DND-41 (cell line): ENCODE data around the gene LPIN1.
"Not testable (repeated sequence)": the region's sequence is repeated elsewhere in the genome, so short reads cannot be mapped to it uniquely, and the experiment has no call there.

Source experiments
- ATAC-seq: fragments of 200-7000 bp; cut with Tn5 transposase; 3 replicates; pipeline ENCODE4 v1.9.1; 2021; ENCODE audit warnings: low read depth; ENCODE audit not compliant: insufficient read depth
- DNase-seq: peaks from one replicate; pipeline ENCODE4 v3.0.0-alpha.2; 2020
- H2AFZ ChIP-seq: 2 replicates; pipeline ENCODE4 v1.6.0; 2012; ENCODE audit warnings: low read depth, low read length
- H3K27ac ChIP-seq: 2 replicates; pipeline ENCODE4 v1.5.1; 2012; ENCODE audit warnings: low read length, inconsistent platforms
- H3K27me3 ChIP-seq: fragments of 200-600 bp; sonication (generic); 2 replicates; pipeline ENCODE4 v1.6.0; 2012; ENCODE audit warnings: low read length, mild to moderate bottlenecking, inconsistent platforms; ENCODE audit not compliant: insufficient read depth, poor library complexity
- H3K36me3 ChIP-seq: 2 replicates; pipeline ENCODE4 v1.5.1; 2012; ENCODE audit warnings: low read length, inconsistent platforms; ENCODE audit not compliant: insufficient read depth
- H3K4me1 ChIP-seq: 2 replicates; pipeline ENCODE4 v1.5.1; 2012; ENCODE audit warnings: mild to moderate bottlenecking, low read length; ENCODE audit not compliant: insufficient read depth
- H3K4me2 ChIP-seq: 2 replicates; pipeline ENCODE4 v1.6.0; 2012; ENCODE audit warnings: mild to moderate bottlenecking, moderate library complexity, low read length, inconsistent platforms; ENCODE audit not compliant: insufficient read depth
- H3K4me3 ChIP-seq, 2 experiments: fragments of 200-600 bp in 1 of 2; shearing (Covaris generic) in 1 of 2; 2 replicates each; pipeline ENCODE4 v1.5.1; 2012 to 2016; ENCODE audit warnings: inconsistent platforms in 2 of 2, low read length in 2 of 2, mild to moderate bottlenecking in 2 of 2, low read depth in 1 of 2, moderate library complexity in 1 of 2
- H3K79me2 ChIP-seq: 2 replicates; pipeline ENCODE4 v1.6.0; 2012; ENCODE audit warnings: low read length, inconsistent platforms; ENCODE audit not compliant: insufficient read depth
- H3K9ac ChIP-seq: 2 replicates; pipeline ENCODE4 v1.6.0; 2012; ENCODE audit warnings: low read depth, mild to moderate bottlenecking, inconsistent platforms, low read length, moderate library complexity
- H3K9me3 ChIP-seq: 2 replicates; pipeline ENCODE4 v1.5.1; 2012; ENCODE audit warnings: low read length, moderate library complexity, mild to moderate bottlenecking, inconsistent platforms; ENCODE audit not compliant: insufficient read depth, severe bottlenecking
- H4K20me1 ChIP-seq: 2 replicates; pipeline ENCODE4 v1.6.0; 2012; ENCODE audit warnings: low read length; ENCODE audit not compliant: insufficient read depth
- EZH2 ChIP-seq: IDR thresholded peaks from 3 replicates; pipeline ENCODE4 v1.6.1; 2012; ENCODE audit warnings: borderline replicate concordance, low read depth, mild to moderate bottlenecking, moderate library complexity, low read length, inconsistent platforms; ENCODE audit not compliant: severe bottlenecking
- TF ChIP-seq, protein P1 (sequence below): IDR thresholded peaks from 2 replicates; pipeline ENCODE4 v1.5.1; 2012; ENCODE audit warnings: borderline replicate concordance, low read length, moderate library complexity, mild to moderate bottlenecking; ENCODE audit not compliant: poor library complexity, severe bottlenecking; ENCODE audit errors: extremely low read depth

LPIN1 gene

DNA sequence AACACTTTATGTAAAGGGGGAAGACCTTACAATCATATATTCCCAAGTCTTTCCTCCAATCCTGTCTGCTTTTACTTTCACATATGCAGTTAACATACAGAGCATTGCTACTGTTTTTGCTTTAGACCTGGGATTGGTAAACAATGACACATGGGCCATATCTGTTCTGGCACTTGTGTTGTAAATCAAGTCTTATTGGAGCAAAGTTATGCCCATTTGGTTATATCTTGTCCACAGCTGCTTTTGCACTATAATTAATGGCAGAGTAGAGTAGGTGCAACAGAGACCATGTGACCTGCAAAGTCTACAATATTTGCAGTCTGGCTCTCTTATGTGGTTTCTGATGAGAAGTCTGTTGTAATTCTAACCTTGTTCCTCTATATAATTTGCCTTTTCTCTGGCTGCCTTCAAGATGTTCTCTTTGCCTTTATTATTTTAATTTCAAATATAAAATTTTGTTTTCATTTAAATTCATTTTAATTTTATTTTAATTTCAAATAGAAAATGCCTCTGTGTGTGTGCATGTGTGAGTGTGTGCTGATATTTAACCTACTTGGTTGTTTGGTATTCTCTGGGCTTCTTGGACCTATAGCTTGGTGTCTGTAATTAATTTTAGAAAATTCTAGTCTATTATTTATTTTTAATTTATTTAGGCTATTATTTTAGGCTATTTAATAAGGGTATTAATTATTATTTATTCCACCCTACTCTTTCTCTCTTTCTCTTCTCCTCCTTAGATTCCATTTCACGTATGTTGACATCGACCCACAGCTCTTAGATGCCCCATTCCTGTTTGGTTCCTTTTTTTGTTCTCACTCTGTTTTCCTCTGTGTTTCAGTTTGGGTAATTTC lies 16.8 kb upstream of the LPIN1 start:
- Histone ChIP-seq H3K4me3 (no peak overlapping the region), H3K4me2 (no peak overlapping the region), H3K9ac (no peak overlapping the region), H3K9me3 (no peaks in the 10 kb centered on the region), H2AFZ (no peak overlapping the region), H4K20me1 (no peaks in the 10 kb centered on the region), H3K27ac (no peak overlapping the region), H3K79me2 (no peaks in the 10 kb centered on the region), H3K4me1 (peaks cover 3% of the 10 kb centered on the region; the same call in 1 of the 2 replicates), H3K27me3 (no peaks in the 10 kb centered on the region), H3K36me3 (no peaks in the 10 kb centered on the region)
- TF ChIP-seq, protein P1, sequence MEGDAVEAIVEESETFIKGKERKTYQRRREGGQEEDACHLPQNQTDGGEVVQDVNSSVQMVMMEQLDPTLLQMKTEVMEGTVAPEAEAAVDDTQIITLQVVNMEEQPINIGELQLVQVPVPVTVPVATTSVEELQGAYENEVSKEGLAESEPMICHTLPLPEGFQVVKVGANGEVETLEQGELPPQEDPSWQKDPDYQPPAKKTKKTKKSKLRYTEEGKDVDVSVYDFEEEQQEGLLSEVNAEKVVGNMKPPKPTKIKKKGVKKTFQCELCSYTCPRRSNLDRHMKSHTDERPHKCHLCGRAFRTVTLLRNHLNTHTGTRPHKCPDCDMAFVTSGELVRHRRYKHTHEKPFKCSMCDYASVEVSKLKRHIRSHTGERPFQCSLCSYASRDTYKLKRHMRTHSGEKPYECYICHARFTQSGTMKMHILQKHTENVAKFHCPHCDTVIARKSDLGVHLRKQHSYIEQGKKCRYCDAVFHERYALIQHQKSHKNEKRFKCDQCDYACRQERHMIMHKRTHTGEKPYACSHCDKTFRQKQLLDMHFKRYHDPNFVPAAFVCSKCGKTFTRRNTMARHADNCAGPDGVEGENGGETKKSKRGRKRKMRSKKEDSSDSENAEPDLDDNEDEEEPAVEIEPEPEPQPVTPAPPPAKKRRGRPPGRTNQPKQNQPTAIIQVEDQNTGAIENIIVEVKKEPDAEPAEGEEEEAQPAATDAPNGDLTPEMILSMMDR = no peak
- no peak for TF ChIP-seq EZH2
- ATAC-seq (peak; percentile 72), DNase-seq (no peak)

- H3K27me3 ChIP-seq, H3K27ac ChIP-seq, H2AFZ ChIP-seq, H3K36me3 ChIP-seq, H3K79me2 ChIP-seq, H3K9me3 ChIP-seq, H3K4me2 ChIP-seq, H3K4me1 ChIP-seq, ATAC-seq, H3K4me3 ChIP-seq, DNase-seq, H4K20me1 ChIP-seq, H3K9ac ChIP-seq: not testable (repeated sequence)
Measured at GRCh38 chr2:11731214-11731984, 15.0 kb upstream of the LPIN1 start.

DNA sequence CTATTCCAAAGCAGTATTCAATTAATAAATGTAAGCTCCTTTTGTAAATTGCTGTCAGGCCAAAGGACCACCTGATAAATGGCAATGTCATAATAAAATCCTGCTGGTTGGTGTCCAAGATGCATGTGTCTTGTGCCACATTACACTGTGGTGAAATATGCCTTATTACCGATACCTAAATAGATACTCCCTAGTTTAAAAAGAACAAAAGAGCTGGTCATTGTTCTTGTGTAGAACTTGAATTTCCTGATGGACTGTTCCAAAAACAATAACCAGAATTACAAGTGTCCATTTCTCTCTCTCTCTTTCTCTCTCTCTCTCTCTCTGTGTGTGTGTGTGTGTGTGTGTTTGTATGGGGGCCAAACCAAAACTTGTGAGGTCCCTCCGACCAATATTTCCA lies 13.8 kb upstream of the LPIN1 start:
- H3K27me3 ChIP-seq = no peaks in the 10 kb centered on the region
- H3K4me3 ChIP-seq = no peak overlapping the region
- ATAC-seq (no peak), DNase-seq (no peak)
- no peak overlapping the region for H3K27ac ChIP-seq
- H3K9ac ChIP-seq = no peak overlapping the region
- no peak overlapping the region for H3K4me2 ChIP-seq
- H2AFZ ChIP-seq = no peak overlapping the region
- no peak for TF ChIP-seq EZH2
- TF ChIP-seq, protein P1 = no peak
- H3K79me2 ChIP-seq = no peaks in the 10 kb centered on the region
- H4K20me1 ChIP-seq = no peaks in the 10 kb centered on the region
- no peaks in the 10 kb centered on the region for H3K36me3 ChIP-seq
- H3K9me3 ChIP-seq = no peaks in the 10 kb centered on the region
- peaks cover 9% of the 10 kb centered on the region; the same call in 1 of the 2 replicates for H3K4me1 ChIP-seq

- H3K4me1 ChIP-seq, H2AFZ ChIP-seq, H3K9me3 ChIP-seq, H3K4me2 ChIP-seq, H3K27ac ChIP-seq, H4K20me1 ChIP-seq, DNase-seq, H3K9ac ChIP-seq, ATAC-seq, H3K27me3 ChIP-seq, H3K4me3 ChIP-seq, H3K36me3 ChIP-seq, H3K79me2 ChIP-seq: not testable (repeated sequence)
Measured at GRCh38 chr2:11737852-11738251, 8.6 kb upstream of the LPIN1 start.
